ENCODE measurements around the gene SFMBT1.
"Not testable (repeated sequence)": the region's sequence is repeated elsewhere in the genome, so short reads cannot be mapped to it uniquely, and the experiment has no call there.

The SFMBT1 gene

DNA sequence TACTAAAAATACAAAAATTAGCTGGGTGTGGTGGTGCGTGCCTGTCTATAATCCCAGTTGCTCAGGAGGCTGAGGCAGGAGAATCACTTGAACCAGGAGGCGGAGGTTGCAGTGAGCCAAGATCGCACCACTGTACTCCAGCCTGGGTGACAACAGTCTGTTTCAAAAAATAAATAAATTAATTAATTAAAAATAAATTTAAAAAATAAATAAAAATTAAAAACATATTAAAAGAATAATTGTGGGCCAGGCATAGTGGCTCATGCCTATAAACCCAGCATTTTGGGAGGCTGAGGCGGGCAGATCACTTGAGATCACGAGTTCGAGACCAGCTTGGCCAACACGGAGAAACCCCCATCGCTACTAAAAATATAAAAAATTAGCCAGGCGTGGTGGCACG is 11.5 kb downstream of the SFMBT1 start:
- H3K36me3 ChIP-seq (ENCODE audit: control insufficient read depth in 1 of 2, insufficient read depth in 2 of 2, low read length in 2 of 2); H3K27me3 ChIP-seq (ENCODE audit: low read depth, low read length); H3K9me3 ChIP-seq (ENCODE audit: control insufficient read depth in 1 of 2, low read length in 2 of 2); H3K4me3 ChIP-seq (ENCODE audit: low read depth in 1 of 2, low read length in 2 of 2); H3K4me1 ChIP-seq (ENCODE audit: control insufficient read depth in 1 of 2, insufficient read depth in 2 of 2, low read length in 2 of 2); H3K27ac ChIP-seq (ENCODE audit: low read length): not testable (repeated sequence)

DNA sequence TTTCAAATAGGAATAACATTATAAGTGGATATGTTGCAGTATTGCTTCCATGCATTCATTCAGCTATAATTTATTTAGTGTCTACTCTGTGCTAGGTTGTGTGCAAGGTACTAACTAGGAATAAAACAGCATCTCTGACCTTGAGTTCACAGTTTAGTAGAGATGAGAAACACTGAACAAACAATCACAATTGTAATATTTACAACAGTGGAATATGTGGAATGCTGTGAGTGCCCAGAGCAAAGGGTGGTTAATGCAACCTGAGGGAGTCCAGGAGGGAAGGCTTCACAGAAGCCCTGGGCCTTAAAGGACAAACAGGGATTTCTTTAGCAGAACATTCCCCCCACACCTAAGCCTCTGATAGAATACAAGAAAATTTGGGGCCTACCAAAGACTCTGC is 13.3 kb downstream of the SFMBT1 start:
- no peak overlapping the region for H3K27ac ChIP-seq (ENCODE audit: low read length)
- no peaks in the 10 kb centered on the region for H3K27me3 ChIP-seq (ENCODE audit: low read depth, low read length)

DNA sequence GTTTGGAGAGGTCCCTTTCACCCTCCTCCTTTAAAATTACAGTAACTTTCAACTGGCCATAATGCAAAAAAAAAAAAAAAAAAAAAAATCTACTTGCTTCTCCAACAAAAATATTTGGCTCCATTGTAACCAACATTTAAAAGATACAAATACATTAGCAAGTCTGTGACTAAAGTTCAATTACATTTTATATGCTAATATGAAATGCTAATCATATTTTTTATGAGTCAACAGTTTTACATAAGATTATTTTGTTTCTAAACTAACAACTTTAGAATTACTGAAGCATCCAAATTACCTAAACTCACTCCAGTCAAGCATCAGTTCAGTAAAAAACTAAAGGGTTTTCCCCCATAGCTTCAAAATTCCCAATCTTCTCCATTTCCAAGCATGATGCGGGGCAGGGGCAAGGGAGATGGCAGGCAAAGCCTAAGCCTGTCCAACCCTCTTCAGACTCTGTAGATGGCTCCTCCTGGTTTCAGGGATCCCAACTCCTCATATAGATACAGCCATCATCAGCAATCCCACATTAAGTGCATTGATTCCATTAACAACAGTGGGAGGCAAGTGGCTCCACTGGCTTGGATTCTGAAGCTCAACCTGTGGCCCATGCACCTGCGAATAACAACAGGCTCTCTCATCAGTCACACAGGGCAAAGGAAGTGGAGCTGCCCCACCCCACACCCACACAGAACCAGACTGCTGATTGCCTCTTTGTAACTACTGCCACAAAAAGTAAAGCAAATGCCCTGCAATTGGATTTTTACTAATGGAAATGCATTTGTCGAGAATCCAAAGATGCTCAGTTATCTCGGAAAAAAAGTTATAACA is 15.0 kb downstream of the SFMBT1 start:
- Histone ChIP-seq H3K4me3 (ENCODE audit: low read depth in 1 of 2, low read length in 2 of 2) (no peak overlapping the region), H3K9me3 (ENCODE audit: control insufficient read depth in 1 of 2, low read length in 2 of 2) (no peaks in the 10 kb centered on the region), H3K36me3 (ENCODE audit: control insufficient read depth in 1 of 2, insufficient read depth in 2 of 2, low read length in 2 of 2) (no peaks in the 10 kb centered on the region), H3K27me3 (ENCODE audit: low read depth, low read length) (no peaks in the 10 kb centered on the region), H3K27ac (ENCODE audit: low read length) (no peak overlapping the region), H3K4me1 (ENCODE audit: control insufficient read depth in 1 of 2, insufficient read depth in 2 of 2, low read length in 2 of 2) (peaks cover 0 to 2% of the 10 kb centered on the region in 2 donors)

More for the DNA sequence above, 13.3 kb downstream of the SFMBT1 start:
- no peaks in the 10 kb centered on the region for H3K36me3 ChIP-seq (ENCODE audit: control insufficient read depth in 1 of 2, insufficient read depth in 2 of 2, low read length in 2 of 2)
- H3K4me1 ChIP-seq (ENCODE audit: control insufficient read depth in 1 of 2, insufficient read depth in 2 of 2, low read length in 2 of 2): peaks cover 0 to 6% of the 10 kb centered on the region in 2 donors
- H3K9me3 ChIP-seq (ENCODE audit: control insufficient read depth in 1 of 2, low read length in 2 of 2): no peaks in the 10 kb centered on the region
- H3K4me3 ChIP-seq (ENCODE audit: low read depth in 1 of 2, low read length in 2 of 2): no peak overlapping the region

DNA sequence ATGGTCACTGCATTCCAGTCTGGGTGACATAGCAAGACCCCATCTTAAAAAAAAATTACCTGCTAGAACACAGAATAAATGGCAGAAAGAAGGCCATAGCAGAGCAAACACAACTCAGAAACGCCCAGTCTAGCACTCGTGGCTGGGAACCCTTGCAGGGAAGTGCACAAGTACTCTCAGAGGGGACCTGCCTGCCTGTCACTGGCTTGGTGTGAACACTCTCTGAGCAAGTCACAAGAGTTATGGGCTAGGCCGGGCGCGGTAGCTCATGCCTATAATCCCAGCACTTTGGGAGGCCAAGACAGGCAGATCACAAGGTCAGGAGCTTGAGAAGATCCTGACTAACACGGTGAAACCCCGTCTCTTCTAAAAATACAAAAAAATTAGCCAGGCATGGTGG is 17.2 kb downstream of the SFMBT1 start:
- Histone ChIP-seq H3K4me3 (ENCODE audit: low read depth in 1 of 2, low read length in 2 of 2) (no peak overlapping the region), H3K4me1 (ENCODE audit: control insufficient read depth in 1 of 2, insufficient read depth in 2 of 2, low read length in 2 of 2) (no peaks in the 10 kb centered on the region), H3K9me3 (ENCODE audit: control insufficient read depth in 1 of 2, low read length in 2 of 2) (no peaks in the 10 kb centered on the region), H3K27ac (ENCODE audit: low read length) (no peak overlapping the region), H3K27me3 (ENCODE audit: low read depth, low read length) (no peaks in the 10 kb centered on the region), H3K36me3 (ENCODE audit: control insufficient read depth in 1 of 2, insufficient read depth in 2 of 2, low read length in 2 of 2) (no peaks in the 10 kb centered on the region)

DNA sequence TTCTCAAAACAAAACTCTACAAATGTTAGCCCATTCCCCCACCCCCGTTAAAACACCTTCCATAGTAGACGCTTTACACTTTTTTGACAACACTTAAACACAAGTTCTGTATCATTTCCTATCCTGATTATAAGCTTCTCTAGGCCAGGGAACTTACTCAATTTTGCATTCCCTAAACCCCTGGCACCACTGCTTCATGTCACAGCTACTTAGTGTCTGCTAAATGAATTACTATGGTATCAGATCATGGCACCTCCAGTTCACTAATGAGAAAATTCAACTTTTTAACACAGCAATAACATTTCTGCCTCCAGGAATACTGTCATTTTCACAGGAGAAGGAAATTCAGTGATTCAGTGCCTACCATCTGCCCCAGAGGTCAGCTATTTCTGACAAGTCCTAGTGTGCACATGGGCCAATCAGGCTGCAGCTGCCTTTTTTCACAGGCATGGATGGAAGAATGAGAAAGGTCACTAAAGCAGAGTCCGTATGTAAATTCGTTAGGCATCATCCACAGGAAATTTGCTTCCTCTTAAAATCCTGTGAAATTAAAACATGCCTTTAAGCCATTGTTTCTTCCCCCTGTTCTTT is 18.5 kb downstream of the SFMBT1 start:
- Histone ChIP-seq H3K4me1 (ENCODE audit: control insufficient read depth in 1 of 2, insufficient read depth in 2 of 2, low read length in 2 of 2) (no peaks in the 10 kb centered on the region), H3K27ac (ENCODE audit: low read length) (no peak overlapping the region), H3K4me3 (ENCODE audit: low read depth in 1 of 2, low read length in 2 of 2) (no peak overlapping the region), H3K9me3 (ENCODE audit: control insufficient read depth in 1 of 2, low read length in 2 of 2) (no peaks in the 10 kb centered on the region), H3K36me3 (ENCODE audit: control insufficient read depth in 1 of 2, insufficient read depth in 2 of 2, low read length in 2 of 2) (no peaks in the 10 kb centered on the region), H3K27me3 (ENCODE audit: low read depth, low read length) (no peaks in the 10 kb centered on the region)

DNA sequence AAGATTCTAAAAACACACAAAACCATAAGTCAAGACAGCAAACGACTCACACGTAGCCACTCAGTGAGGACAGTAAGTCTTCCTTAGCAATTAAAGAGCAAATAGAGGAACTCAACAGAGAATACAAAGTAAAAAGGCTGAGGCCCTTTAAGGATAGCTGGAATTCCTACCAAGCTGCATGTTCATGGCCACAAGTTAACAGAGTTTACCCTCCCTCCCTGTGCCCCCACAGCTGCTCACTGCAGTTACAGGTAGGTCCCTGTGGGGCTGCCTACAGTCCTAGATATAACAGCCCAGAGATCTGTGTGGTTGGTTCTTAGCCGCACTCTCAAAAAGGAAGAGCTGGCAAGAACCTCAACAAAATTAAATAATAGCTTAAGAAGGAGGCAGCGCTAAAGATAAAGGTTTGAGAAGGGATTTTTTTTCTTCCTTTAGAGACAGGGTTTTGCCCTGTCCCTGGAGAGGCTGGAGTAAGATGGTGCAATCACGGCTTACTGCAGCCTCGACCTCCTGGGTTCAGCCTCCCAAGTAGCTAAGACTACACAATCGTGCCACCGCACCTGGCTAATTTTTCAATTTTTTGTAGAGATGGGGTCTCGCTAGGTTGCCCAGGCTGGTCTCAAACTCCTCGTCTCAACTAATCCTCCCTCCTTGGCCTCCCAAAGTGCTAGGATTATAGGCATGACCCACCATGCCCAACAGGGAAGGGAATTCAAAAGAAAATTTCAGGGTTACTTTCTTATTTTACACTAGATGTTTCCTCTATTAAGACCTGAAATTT is 19.3 kb downstream of the SFMBT1 start:
- Histone ChIP-seq H3K9me3 (ENCODE audit: control insufficient read depth in 1 of 2, low read length in 2 of 2) (no peaks in the 10 kb centered on the region), H3K36me3 (ENCODE audit: control insufficient read depth in 1 of 2, insufficient read depth in 2 of 2, low read length in 2 of 2) (no peaks in the 10 kb centered on the region), H3K4me3 (ENCODE audit: low read depth in 1 of 2, low read length in 2 of 2) (no peak overlapping the region), H3K4me1 (ENCODE audit: control insufficient read depth in 1 of 2, insufficient read depth in 2 of 2, low read length in 2 of 2) (no peaks in the 10 kb centered on the region), H3K27me3 (ENCODE audit: low read depth, low read length) (no peaks in the 10 kb centered on the region), H3K27ac (ENCODE audit: low read length) (no peak overlapping the region)

DNA sequence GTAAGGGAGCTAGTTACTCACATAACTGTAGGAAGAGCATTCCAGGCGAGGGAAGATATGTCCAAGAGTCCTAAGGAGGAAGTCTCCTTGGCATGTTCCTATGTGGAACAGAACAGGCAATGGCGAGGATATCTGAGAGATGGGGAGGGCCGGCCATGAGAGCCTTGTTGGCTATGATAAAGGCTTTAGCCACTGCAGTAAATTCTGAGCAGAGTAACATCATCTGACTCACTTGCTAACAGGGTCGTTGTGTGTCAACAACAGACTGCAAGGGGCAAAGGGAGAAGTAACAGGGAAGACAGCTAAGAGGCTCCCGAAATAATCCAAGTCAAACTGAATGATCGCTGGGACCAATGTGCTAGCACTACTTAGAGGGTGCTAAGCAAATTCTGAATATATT is 21.6 kb downstream of the SFMBT1 start:
- Histone ChIP-seq H3K27ac (ENCODE audit: low read length) (no peak overlapping the region), H3K9me3 (ENCODE audit: control insufficient read depth in 1 of 2, low read length in 2 of 2) (no peaks in the 10 kb centered on the region), H3K4me3 (ENCODE audit: low read depth in 1 of 2, low read length in 2 of 2) (no peak overlapping the region), H3K27me3 (ENCODE audit: low read depth, low read length) (no peaks in the 10 kb centered on the region), H3K36me3 (ENCODE audit: control insufficient read depth in 1 of 2, insufficient read depth in 2 of 2, low read length in 2 of 2) (no peaks in the 10 kb centered on the region), H3K4me1 (ENCODE audit: control insufficient read depth in 1 of 2, insufficient read depth in 2 of 2, low read length in 2 of 2) (no peaks in the 10 kb centered on the region)

DNA sequence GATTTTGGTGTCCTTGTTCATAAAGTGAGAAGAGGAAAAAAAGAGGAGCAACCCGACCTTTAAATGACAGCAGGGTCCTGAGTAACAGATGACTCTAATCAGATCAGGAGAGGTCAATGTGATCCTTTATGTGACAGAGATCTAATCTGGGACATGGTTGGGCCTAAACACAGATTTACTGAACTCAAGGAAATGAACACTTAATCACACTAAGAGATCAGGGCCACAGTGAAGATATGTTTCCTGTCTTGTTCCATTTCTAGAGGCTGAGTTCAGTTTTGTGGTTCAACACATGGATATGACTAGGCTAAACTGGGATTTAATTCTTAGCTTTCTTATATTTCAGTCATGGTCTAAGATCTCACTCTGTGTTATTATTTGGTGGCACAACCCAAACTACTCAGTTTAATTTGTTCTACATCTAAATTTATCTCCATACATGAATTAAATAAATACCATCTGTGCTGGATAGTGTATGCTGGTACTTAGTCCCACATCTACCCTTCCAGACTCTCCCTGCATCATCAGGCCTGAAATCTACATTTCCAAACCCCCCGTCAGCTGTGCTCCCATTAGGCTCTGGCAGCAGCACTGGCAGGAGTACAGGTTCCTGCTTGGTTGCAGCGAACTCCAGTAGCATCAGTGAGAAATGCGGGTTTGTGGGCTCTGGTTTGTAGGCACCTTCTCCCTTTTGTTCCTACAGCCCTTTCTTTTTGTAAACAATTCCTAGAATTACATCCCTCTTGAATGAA is 22.6 kb downstream of the SFMBT1 start:
- Histone ChIP-seq H3K9me3 (ENCODE audit: control insufficient read depth in 1 of 2, low read length in 2 of 2) (no peaks in the 10 kb centered on the region), H3K4me1 (ENCODE audit: control insufficient read depth in 1 of 2, insufficient read depth in 2 of 2, low read length in 2 of 2) (no peaks in the 10 kb centered on the region), H3K27ac (ENCODE audit: low read length) (no peak overlapping the region), H3K27me3 (ENCODE audit: low read depth, low read length) (no peaks in the 10 kb centered on the region), H3K36me3 (ENCODE audit: control insufficient read depth in 1 of 2, insufficient read depth in 2 of 2, low read length in 2 of 2) (no peaks in the 10 kb centered on the region), H3K4me3 (ENCODE audit: low read depth in 1 of 2, low read length in 2 of 2) (no peak overlapping the region)

DNA sequence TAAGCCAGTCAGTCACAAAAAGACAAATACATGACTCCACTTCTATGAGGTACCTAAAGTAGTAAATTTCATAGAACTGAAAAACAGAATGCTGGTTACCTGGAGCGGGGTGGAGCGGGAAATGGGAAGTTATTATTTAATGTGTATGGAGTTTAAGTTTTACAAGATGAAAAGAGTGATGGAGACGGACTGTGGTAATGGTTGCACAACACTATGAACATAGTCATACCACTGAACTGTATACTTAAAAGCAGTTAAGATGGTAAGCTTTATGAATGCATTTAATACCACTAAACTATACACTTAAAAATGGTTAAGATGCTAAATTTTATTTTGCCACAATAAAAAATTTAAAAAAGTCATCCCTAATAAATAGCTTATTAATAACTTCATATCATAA is 23.2 kb downstream of the SFMBT1 start:
- H3K27ac ChIP-seq (ENCODE audit: low read length): no peak overlapping the region
- H3K4me3 ChIP-seq (ENCODE audit: low read depth in 1 of 2, low read length in 2 of 2): no peak overlapping the region
- H3K27me3 ChIP-seq (ENCODE audit: low read depth, low read length): no peaks in the 10 kb centered on the region
- no peaks in the 10 kb centered on the region for H3K9me3 ChIP-seq (ENCODE audit: control insufficient read depth in 1 of 2, low read length in 2 of 2)
- H3K36me3 ChIP-seq (ENCODE audit: control insufficient read depth in 1 of 2, insufficient read depth in 2 of 2, low read length in 2 of 2): no peaks in the 10 kb centered on the region
- no peaks in the 10 kb centered on the region for H3K4me1 ChIP-seq (ENCODE audit: control insufficient read depth in 1 of 2, insufficient read depth in 2 of 2, low read length in 2 of 2)

DNA sequence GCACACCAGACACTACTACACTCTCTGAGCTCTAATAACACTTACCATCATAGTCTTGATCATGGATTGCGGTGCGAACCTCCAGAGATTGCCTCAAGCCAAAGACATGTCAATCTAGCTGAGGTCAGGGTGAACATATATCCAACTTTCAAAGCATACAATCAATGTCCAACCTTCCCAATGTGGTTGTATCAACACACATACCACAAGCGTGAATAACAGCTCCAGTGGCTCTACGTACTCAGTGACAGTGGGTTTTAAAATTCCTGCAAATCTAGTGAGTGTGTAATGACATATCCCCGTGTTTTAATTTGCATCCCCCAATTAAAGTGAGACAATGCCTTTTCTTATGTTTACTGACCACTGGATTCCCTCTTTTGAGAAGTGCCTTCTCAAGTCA is 29.6 kb downstream of the SFMBT1 start:
- Histone ChIP-seq H3K27me3 (ENCODE audit: low read depth, low read length) (no peaks in the 10 kb centered on the region), H3K36me3 (ENCODE audit: control insufficient read depth in 1 of 2, insufficient read depth in 2 of 2, low read length in 2 of 2) (no peaks in the 10 kb centered on the region), H3K27ac (ENCODE audit: low read length) (no peak overlapping the region), H3K4me3 (ENCODE audit: low read depth in 1 of 2, low read length in 2 of 2) (no peak overlapping the region), H3K4me1 (ENCODE audit: control insufficient read depth in 1 of 2, insufficient read depth in 2 of 2, low read length in 2 of 2) (no peaks in the 10 kb centered on the region), H3K9me3 (ENCODE audit: control insufficient read depth in 1 of 2, low read length in 2 of 2) (no peaks in the 10 kb centered on the region)

DNA sequence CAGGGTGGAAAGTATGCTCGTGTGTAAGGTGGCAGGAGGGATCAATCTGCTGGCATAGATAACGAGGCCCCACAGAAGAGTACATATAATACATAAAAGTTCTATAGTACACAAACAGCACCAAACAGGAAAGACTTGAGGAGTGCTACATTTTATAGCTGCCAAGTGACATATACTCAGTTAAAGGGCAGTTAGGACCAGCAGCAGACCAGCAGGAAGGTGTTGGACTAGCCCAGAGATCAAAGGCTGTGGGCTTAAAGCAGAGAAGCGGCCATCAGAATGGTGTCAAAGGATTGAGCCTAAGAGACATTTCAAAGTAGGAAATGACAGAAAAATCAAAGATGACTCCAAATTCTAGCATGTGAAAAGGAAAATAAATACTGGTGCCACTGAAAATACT is 34.5 kb downstream of the SFMBT1 start:
- H3K36me3 ChIP-seq (ENCODE audit: control insufficient read depth in 1 of 2, insufficient read depth in 2 of 2, low read length in 2 of 2): no peaks in the 10 kb centered on the region
- no peak overlapping the region for H3K27ac ChIP-seq (ENCODE audit: low read length)

More for the DNA sequence above, 34.5 kb downstream of the SFMBT1 start:
- Histone ChIP-seq H3K27me3 (ENCODE audit: low read depth, low read length) (no peaks in the 10 kb centered on the region), H3K4me3 (ENCODE audit: low read depth in 1 of 2, low read length in 2 of 2) (no peak overlapping the region), H3K4me1 (ENCODE audit: control insufficient read depth in 1 of 2, insufficient read depth in 2 of 2, low read length in 2 of 2) (no peaks in the 10 kb centered on the region), H3K9me3 (ENCODE audit: control insufficient read depth in 1 of 2, low read length in 2 of 2) (no peaks in the 10 kb centered on the region)

Data from muscle layer of duodenum (tissue), 2 donors.